GM18502 (cell line): Measurements from ENCODE around the gene ACTR8.
A peak's percentile ranks its signal among the peaks of the same experiment; 100 is the strongest.
"Not testable (repeated sequence)": the region's sequence is repeated elsewhere in the genome, so short reads cannot be mapped to it uniquely, and the experiment has no call there.

ENCODE experiments used
- ATAC-seq: cut with Tn5 transposase; IDR thresholded peaks from one replicate; pipeline ENCODE4 v1.9.1; 2021; ENCODE audit warnings: mild to moderate bottlenecking; ENCODE audit not compliant: unreplicated experiment, poor library complexity

The ACTR8 gene, protein sequence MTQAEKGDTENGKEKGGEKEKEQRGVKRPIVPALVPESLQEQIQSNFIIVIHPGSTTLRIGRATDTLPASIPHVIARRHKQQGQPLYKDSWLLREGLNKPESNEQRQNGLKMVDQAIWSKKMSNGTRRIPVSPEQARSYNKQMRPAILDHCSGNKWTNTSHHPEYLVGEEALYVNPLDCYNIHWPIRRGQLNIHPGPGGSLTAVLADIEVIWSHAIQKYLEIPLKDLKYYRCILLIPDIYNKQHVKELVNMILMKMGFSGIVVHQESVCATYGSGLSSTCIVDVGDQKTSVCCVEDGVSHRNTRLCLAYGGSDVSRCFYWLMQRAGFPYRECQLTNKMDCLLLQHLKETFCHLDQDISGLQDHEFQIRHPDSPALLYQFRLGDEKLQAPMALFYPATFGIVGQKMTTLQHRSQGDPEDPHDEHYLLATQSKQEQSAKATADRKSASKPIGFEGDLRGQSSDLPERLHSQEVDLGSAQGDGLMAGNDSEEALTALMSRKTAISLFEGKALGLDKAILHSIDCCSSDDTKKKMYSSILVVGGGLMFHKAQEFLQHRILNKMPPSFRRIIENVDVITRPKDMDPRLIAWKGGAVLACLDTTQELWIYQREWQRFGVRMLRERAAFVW

DNA sequence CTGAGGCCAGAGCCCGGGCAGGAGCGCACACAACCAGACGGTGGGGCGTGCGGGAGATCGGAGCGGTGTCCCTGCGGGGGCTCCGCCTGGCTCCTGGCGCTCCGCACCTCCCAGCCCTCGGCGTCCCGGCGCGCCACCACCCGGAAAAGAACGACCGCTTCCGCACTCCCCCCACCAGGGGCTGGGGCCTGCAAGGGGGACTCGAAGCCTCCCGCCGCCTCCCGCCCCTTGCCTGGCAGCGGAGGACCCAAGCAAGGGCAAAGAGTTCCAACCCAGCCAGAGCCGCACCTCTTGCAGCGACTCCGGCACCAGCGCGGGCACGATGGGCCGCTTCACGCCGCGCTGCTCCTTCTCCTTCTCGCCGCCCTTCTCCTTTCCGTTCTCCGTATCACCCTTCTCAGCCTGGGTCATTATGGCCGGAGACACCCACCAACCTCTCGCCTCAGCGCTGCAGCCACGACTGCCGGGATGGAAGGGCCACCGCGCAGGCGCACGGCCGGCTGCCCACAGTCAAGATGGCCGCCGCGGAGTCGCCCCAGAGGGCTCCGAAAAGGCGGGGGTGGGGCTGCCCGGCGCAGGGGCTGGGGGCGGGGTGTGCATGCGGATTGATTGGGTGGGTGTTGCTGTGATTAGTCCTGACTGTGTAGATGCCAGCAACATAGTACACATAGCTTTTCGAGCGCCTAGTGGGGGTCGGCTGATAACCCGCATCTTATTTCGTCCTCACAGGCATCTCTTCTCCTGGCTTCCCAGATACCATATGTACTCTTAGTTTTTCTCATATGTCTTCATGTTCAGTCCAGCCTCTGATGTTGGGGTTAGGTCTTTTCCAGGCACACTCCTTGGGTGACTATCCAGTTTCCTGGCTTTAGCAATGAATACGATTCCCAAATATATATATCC is at the start of gene ACTR8:
ACTR8 (minus strand) TSS at position 462 of the 903 bp plus-strand sequence; CDS start at position 411, 51 bp downstream.
- ATAC-seq = peak; percentile 85

DNA sequence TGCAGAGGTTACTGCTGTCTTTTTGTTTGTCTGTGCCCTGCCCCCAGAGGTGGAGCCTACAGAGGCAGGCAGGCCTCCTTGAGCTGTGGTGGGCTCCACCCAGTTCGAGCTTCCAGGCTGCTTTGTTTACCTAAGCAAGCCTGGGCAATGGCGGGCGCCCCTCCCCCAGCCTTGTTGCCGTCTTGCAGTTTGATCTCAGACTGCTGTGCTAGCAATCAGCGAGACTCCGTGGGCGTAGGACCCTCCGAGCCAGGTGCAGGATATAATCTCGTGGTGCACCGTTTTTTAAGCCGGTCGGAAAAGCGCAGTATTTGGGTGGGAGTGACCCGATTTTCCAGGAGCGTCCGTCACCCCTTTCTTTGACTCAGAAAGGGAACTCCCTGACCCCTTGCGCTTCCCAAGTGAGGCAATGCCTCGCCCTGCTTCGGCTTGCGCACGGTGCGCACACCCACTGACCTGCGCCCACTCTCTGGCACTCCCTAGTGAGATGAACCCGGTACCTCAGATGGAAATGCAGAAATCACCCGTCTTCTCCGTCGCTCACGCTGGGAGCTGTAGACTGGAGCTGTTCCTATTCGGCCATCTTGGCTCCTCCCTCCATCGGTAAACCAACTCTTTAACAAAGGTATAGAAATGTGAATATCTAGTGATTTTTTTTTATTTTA is 45.4 kb upstream of the ACTR8 start:
- ATAC-seq = not testable (repeated sequence)

DNA sequence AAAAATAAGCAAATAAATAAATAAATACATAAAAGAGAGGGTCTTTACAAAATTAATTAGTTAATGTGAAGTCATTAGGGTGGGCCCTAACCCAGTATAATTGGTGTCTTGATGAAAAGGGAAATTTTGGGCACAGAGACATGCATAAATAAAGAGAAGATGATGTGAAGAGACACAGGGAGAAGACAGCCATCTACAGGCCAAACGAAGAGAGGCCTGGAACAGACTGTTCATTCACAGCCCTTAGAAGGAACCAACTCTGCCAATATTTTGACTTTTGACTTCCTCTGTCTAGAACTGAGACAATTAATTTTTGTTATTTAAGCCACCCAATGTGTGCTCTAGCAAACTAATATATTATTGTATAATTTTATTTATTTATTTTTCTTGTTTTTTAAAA is 39.3 kb upstream of the ACTR8 start:
- no peak for ATAC-seq

DNA sequence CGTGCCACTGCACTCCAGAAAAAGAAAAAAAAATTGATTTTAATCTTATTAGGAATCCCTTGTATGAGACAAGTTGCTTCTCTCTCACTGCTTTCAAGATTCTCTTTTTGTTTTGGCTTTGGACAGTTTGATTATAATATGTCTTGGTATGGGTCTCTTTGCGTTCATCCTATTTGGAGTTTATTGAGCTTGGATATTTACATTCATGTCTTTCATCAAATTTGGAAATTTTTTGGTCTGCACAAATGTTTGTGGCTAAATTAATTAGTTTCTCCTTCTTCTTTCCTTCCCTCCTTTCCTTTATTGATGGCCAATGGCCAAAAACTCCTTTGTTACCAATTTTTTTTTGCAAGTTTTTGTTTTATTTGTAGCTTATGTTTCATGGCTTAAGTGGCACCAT is 37.8 kb upstream of the ACTR8 start:
- no peak for ATAC-seq

DNA sequence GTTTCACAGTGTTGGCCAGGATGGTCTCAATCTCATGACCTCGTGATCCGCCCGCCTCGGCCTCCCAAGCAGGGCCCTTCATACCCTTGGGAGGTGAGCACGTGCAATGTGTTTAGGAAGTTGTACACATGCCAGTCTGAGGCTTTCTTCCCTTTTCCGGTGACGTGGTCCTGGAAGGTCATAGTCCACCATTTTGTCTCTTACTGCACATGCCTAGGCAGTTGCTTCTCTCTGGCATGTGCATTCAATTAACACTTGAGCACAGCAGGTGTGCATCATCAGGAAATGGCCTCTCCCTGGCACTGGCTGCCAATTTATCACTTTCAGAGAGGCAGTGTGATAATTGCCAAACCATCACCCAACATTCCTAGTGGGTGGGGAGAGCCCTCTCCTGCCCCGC is 31.4 kb upstream of the ACTR8 start:
- no peak for ATAC-seq

DNA sequence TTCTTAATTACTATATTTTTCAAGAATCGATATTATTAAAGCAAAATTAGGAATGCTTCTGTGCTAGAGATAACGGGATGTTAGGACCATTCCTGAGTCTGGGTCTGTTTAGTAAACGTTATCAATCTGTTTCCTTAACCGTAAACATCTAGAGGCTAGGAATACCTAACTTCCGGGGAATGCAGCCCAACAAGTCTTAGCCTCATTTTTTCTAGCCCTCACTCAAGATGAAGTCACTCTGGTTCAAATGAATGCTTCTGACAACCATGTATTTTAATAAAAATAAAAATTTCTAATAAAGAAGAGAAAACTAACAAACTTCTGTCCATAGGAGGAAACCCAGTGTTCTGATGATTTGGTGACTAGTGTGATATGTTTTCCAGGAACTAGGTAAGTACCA is 20.8 kb upstream of the ACTR8 start:
- ATAC-seq = no peak

DNA sequence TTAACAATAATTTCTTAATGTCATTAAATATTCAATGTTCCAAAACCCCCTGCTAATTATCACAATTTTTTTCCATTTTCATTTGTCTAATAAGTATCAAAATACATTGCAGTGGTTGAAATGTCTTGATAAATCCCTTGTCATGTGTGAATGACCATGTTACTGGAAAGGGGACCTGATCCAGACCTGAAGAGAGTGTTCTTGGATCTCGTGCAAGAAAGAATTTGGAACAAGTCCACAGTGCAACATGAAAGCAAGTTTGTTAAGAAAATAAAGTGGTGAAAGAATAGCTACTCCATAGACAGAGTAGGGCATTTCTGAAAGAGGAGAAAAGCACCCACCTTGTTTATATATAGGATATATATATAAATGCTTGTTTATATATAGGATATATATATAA is 20.1 kb upstream of the ACTR8 start:
- no peak for ATAC-seq

DNA sequence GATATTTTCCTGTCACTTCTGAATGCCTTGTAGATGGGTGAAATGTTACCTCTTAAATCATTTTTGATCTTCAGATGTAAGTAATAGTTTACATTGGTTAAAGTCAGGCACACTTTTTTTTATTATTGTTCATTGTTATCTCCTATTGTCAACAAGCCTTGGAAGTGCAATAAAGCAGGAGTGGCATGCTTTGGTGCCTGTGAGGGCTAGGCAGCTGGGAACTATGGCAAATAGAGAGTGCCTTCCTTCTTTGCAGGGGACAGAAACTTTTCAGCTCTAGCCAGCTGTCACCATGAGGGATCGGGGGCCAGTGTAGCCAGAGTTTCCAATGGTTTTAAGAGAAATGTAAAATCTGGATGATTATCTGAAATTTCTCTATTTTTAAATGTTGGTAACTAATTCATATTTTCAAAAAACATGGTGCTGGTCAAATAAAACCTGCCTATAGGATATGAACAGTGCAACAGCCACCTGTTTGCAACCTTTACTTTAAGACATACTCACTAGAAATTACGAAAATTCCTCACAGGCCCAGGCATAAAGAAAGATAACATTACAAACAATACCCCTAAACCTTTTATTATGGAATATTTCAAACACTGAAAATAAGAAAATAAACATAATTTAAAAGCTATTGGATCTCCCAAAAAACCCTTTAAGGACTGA is 18.8 kb upstream of the ACTR8 start:
- no peak for ATAC-seq

DNA sequence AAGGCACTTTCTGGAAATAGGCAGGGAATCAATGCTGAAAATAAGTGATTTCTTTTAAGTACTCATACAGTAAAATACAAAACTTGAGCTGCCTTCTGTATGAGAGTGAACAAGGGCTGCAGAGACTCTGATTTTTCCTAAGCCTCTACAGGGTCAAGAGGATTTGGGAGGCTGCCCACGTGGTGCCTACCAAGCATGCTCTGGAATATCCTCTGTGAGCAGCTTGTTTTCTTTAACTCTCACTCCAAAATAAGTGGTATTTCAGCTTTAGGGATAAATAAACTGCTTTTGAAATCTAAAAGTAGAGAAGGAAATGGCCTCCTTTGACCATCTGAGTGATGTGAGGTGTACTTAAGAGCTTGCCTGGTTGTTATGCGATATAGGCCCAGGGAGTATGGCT is 17.8 kb upstream of the ACTR8 start:
- no peak for ATAC-seq

DNA sequence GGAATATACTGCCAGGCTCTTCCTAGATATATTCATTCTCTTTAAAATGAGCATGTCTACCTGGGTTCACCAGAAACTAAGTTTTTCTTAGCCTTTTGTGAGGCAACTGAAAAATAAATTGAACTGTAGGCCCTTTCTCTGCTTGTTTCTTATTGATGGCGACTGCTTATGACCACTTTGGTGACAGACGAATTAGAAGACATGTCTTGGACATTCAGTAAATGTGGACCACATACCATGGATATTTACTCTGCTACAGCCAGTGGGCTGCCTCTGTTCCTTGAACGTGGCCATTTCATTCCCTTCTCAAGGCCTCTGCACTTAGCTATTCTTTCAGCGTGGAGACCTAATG is 10.3 kb upstream of the ACTR8 start:
- no peak for ATAC-seq

DNA sequence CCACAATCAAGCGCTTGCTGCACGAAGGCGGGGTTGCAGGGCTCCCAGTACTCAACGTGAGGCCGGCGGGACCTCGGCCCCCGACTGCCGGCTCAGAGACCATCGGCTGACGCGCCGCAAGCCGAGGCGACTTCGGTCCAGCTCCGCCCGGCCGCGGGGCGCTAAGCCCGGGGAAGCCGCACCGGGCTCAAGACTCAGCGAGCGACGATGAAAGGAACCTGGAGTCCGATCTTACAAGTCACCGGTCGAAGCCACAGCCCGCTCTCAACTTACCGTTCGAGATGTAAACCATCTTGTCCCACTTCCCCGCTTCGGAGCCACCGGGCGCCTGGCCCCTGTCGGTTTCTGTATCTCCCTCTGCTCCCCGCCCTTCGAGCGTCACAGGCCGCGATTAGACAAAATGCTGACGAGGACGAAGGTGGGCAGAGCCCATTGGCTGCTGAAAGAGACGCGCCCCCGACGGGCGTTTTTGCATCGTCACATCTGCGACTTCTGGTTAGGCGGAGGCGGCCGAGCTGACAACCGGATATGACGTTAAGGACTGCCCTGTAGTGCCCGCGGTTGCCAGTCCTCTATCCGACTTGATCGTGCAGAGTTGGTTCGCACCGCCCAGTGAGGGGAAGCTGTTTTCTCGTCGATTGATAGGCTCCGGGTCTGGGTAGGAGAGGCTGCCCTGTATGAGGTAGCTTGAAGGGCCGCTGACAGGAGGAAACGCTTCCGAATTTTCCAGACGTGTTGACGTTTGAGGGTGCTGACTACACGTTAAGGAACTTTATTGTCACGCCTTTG is 9.7 kb upstream of the ACTR8 start, which contains the start of gene SELENOK:
SELENOK (minus strand) TSS at position 363 of the 789 bp plus-strand sequence.
- ATAC-seq = peak; percentile 96

DNA sequence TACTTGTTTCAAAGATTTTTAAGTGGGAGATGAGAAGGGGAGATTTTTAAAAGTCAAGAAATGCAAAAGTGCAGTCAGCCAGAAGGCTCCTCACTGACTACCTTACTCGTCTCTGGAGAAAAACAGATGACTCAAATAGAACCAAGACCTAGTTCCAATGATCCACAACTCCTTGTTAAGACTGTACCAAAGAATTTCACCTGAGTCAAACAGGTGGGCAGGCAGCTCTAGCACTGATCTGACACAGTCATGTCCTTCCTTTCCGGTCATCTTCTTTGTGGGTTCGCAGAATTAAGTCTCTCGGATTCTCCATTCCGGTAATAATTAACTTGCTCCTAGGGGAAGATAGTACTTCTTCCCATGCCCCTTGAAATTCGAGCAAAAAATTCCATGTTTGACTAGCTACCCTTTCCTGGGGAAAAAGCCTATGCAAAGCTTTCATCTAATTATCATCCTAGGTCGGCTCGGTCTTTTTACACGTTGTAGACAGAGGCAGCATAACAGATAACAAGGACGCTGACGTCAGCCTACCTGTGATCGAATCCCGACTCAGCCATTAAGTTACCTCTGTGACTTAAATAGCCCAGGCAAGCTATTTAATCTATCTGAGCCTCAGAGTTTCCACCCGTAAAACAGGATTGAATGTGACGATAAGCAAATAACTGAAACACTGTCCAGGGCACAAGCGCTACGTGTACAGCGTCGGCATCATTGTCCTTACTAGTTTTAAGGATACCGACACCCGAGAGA is 8.9 kb upstream of the ACTR8 start:
- ATAC-seq = no peak

DNA sequence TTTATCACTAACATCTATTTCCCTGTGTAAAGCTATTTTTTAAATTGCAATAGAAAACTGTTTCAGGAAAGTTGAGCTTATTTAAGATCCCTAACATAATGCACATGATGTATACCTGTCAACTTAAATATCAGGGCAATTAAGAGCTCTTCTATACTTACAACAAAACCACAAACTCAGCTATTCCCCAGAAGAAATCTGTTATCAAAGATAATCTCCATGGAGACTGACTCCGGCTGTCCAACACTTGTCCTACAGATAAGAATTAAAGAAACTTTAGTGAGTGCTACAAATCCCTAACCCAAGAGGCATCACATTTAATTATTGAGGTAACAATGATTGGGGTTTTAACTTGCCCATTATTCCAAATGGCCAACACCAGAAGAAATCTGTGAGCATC is 6.3 kb upstream of the ACTR8 start:
- ATAC-seq = no peak

DNA sequence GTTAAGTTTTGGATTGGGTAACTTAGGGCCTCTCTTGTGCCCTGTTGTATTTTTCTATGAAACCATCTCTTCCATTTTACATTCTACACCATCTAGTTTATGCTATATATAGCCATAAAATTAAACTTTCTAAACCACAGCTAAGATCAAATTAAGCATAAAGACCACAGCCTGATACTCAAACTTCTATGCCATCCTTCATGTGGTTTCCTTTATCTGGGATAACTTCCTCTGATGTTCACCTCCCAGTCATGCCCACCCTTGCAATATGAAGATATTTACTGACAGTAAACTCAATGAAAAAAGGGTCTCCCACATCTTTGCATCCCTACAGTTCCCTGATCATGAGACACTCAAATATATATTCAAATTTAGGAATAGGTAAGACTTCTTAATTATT is 5.5 kb upstream of the ACTR8 start:
- no peak for ATAC-seq

DNA sequence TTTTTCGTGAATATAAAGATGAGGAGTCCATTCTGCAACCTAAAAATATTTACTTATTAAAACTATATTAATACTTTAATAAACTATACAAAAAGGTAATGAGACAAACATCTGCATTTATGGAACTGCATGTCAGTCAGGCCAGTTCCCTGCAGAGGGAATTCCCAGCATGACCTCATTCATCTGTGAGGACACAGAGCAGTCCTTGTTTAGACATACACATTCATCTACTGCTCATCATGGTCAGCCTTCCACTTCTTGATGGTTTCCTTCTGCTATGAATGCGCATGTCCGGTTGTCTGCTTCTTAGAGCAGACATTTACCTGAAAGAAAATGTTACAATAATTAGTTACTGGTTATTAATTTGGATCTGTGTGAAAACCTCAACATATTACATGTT is 3.3 kb upstream of the ACTR8 start:
- ATAC-seq = no peak

DNA sequence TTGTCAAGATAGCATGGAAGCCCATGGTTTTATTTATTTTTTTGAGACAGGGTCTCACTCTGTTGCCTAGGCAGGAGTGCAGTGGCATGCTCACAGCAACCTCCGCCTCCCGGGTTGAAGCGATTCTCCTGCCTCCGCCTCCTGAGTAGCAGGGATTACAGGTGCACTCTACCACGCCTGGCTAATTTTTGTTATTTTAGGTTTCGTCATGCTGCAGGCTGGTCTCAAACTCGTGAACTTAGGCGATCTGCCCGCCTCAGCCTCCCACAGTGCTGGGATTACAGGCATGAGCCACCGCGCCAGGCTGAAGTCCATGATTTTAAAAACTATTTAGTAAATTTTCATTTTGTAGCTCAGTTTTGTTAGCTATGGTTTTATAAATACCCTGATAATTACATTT is 2.7 kb upstream of the ACTR8 start:
- no peak for ATAC-seq

DNA sequence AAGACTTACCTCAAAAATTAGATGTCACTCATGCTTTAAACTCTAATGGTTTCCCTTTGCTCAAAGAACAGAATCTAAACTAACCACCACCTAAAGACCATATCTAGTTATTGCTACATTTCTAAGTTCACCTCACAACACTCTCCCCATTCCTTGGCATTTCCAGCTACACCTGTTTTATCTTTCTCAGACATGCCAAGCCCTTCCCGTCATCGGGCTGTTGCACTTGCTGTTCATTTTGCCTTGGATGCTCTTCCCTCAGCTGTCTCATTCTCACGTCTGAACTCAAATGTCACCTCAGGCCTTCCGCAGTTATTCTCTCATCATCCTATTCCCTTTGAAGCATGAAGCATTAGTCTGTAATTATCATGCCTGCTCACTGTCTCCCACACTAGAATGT is 1.1 kb upstream of the ACTR8 start:
- ATAC-seq = no peak
